GM10847 (cell line): ENCODE results near the gene PIKFYVE.

Source experiments
- POLR2A ChIP-seq: IDR thresholded peaks from 2 replicates; pipeline ENCODE4 v1.6.1; 2011; ENCODE audit not compliant: insufficient read length; ENCODE audit errors: extremely low read depth

PIKFYVE gene, protein sequence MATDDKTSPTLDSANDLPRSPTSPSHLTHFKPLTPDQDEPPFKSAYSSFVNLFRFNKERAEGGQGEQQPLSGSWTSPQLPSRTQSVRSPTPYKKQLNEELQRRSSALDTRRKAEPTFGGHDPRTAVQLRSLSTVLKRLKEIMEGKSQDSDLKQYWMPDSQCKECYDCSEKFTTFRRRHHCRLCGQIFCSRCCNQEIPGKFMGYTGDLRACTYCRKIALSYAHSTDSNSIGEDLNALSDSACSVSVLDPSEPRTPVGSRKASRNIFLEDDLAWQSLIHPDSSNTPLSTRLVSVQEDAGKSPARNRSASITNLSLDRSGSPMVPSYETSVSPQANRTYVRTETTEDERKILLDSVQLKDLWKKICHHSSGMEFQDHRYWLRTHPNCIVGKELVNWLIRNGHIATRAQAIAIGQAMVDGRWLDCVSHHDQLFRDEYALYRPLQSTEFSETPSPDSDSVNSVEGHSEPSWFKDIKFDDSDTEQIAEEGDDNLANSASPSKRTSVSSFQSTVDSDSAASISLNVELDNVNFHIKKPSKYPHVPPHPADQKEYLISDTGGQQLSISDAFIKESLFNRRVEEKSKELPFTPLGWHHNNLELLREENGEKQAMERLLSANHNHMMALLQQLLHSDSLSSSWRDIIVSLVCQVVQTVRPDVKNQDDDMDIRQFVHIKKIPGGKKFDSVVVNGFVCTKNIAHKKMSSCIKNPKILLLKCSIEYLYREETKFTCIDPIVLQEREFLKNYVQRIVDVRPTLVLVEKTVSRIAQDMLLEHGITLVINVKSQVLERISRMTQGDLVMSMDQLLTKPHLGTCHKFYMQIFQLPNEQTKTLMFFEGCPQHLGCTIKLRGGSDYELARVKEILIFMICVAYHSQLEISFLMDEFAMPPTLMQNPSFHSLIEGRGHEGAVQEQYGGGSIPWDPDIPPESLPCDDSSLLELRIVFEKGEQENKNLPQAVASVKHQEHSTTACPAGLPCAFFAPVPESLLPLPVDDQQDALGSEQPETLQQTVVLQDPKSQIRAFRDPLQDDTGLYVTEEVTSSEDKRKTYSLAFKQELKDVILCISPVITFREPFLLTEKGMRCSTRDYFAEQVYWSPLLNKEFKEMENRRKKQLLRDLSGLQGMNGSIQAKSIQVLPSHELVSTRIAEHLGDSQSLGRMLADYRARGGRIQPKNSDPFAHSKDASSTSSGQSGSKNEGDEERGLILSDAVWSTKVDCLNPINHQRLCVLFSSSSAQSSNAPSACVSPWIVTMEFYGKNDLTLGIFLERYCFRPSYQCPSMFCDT (N-terminal part only)

DNA sequence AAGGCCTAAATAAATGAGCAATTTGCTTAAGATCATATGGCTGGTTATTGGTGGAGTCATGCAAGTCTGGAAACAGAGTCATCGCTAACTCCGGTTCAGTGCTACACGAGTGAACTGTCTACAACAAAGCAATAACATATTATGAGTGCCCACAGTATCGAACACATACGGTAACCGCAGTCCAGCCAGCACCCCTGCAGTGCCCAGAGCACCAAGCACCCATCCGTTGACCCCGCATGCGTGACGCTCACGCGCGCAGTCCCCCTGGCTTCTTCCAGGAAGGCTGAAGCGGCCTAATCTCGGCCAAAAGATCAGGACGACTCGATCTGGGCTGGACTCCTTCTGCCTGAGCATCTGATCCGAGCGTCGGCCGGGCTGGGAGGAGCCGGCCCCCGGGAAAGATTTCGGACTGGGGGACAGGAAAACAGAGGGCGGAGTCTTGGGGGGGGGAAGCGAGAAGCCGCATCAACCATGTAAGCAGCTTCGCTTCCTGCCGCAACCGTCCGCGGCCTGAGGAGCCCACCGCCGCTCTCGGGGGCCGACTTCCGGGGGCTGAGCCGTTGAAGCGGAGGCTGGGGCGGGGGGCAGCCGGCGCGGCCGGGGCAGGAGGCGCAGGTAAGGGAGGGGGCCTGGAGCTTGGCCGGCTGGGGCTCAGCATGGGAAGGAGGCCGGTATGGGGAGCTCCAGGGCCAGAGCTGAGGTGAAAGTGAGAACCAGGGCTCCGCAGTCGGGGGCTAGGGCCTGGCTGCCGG lies at the start of gene PIKFYVE:
Gene PIKFYVE (plus strand): TSS at position 455 of the 752 bp plus-strand sequence. CDS start 5,265 bp downstream, outside the sequence.
- TF ChIP-seq POLR2A = peak; percentile 59

DNA sequence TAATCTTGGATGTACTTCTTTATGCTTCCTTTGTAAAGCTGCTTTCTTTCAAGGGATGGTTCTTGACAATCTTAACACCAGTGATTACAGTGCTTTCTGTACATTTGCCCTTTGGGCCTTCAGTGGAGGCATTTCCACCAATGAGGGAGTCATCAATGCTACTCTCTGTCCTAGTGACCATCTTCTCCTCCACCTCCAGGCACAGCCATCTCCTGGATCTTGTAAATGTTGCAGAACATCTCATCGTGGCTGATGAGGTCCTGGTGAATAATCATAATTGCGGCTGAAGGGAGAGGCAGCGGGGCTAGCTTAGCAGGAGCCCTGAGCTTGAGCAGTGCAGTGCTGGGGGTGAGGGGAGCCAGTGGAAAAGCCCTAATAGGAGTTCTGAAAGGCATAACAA lies 43.7 kb upstream of the PIKFYVE start:
- no peak for TF ChIP-seq POLR2A

DNA sequence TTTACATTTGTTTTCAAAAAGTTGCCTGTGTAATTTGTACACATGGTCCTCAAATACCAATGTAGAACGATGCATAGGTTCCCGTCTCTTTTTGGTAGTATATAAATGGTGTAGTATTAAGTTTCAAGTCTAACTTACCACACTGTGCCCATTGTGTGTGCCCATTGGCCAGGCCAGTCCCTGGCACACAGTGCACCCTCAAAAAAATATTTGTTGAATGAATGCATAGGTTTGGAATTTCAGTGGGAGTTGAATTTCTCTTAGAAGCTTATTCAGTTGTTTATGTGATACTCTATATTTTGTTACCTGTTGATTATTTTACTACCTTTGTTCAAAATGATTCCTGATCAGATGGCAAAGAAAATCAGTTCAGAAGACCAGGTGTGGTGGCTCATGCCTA lies 41.3 kb upstream of the PIKFYVE start:
- TF ChIP-seq POLR2A = no peak

DNA sequence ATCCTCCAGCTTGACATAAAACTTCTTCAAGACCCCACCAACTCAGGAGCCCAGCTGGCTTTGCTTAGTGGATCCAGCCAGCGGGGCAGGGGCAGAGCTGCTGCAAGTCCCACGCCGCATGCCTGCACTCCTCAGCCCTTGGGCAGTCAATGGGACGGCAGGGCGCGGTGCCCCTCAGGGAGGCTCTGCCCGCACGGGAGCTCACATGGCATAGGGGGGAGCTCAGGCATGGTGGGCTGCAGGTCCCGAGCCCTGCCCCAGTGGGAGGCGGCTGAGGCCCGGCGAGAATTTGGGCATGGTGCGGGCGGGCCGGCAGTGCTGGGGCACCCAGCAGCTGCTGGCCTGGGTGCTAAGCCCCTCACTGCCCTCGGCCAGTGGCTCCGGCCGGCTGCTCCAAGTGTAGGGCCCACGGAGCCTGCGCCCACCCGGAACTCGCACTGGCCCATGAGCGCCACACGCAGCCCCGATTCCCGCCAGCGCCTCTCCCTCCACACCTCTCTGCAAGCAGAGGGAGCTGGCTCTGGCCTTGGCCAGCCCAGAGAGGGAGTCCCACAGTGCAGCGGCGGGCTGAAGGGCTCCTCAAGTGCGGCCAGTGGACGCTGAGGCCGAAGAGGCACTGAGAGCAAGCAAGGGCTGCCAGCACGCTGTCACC lies 38.3 kb upstream of the PIKFYVE start:
- TF ChIP-seq POLR2A = no peak

DNA sequence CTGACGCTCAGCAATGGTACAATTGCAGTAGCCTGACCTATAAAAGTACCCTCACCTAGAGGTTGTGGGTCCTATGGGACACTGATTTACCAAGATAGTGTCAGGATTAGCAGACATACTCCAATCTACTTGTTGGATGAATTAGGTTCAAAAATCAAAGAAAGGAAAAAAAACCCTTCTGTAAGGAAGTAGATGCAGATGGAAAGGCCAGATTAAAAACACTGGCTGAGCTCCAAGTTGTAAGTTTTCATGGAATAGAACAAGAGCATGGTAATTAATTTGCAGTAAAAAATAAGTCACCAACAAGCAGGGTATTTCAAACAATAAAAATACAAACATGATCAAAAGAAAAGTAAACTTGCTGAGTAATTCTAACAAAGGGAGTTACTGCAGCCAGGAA lies 37.6 kb upstream of the PIKFYVE start:
- TF ChIP-seq POLR2A = no peak

DNA sequence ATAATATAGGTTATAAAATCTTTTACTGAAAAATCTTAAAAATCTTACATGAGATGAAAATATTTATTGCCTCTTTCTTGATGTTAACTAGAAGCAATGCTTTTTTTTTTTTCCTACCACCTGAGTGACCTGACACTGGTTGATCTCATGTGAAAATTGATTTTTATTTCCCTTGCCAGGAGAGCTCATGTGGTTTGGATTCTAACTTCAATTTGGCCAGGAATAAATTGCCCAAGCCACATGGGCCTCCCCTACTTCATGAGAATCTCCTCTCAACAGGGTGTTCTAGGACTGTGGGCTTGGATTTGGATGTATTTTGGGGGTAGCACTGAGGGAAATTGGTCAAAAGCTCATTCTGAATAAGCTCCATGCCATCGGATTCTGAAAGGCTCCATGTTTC lies 31.3 kb upstream of the PIKFYVE start:
- TF ChIP-seq POLR2A = no peak

DNA sequence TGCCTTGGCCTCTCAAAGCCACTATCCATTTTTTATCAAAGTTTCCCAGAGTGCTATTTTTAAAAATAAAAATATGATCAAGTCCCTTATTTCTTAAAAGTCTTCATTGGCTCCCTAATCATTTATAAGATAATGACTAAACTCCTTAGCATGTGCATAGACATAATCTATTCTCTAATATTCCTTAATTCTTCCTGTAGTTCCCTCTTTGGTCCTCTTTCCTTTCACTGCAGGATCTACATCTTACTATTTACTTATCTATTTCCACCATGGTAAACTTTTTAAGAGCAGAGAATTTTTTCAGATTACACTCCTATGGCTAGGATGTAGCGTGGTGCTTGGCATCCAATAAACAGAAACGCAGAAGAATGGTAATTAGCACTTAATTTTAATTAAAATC lies 30.2 kb upstream of the PIKFYVE start:
- TF ChIP-seq POLR2A = no peak

DNA sequence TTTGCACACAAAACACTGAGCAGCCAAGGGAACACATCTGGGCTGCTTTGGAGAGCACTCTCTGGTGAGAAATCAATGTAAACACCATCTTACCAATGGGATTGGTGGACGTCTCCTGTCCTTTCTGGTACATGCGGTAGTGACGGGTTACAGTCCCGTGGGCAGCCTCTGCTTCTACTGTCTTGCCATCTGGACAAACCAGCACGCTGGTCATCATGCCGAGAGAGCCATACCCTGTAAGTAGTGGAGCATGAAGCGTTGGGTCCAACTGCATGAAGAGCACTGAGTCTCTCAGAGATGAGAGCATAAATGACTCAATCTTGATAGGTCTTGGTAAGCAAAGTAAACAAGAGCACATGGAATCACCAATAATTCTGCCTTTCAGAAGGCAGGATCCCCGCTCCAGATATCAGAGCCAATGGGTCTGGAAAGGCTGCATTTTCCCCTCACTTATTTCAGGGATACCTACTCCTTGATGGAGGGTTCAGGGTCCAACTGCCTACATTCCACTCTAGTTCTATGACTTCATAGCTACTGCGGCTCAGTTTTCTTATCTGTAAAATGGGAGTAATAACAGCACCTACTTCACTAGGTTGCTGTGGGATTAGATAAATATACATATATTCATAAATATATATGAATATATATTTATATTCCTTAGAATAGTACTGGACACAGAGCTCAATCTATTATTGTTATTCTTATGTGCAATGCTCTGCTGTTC lies 26.1 kb upstream of the PIKFYVE start:
- TF ChIP-seq POLR2A = no peak

DNA sequence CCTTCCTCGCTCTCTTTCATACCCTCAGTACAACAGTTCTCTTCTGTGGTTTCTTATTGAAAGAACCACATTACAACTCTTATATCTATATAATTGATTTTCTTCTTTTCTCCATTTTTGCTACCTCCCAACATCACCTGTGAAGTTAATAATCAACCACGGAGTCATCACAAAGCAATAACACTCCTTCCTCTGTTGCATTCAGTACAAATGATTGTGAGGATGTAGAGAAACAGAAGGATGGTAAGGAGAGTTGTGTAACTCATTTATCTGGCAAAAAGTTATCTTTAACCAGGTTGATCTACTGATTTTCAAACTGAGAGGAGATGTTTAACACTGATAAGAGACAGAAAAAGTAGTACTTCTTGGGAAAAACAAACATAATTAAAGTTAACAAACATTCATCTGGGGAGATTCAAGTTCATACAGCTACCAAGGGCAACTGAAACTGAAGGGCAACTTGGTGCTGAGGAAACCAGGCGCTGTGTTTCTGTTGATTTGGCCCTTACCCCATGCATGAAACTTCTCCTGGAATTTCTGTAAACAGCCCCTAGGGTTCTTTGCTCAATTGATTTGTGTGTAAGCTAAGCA lies 25.3 kb upstream of the PIKFYVE start:
- no peak for TF ChIP-seq POLR2A

DNA sequence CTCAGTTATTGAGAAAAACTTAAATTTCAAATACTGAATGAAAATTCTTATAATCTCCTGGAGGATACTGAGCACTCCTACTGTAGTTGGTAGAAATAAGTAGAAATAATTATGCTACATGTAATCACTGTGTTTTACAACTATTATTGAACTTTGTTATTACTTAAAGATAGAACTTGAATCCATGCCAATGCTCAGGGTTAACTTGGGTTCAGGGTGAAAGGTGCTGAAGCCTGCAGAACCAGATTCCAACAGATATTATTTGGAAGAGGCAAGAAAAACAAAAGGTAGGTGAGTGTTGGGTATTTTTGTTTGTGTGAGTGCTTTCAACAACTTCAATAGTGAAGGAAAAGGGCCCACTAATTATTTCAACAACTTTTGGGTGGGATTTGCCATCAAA lies 21.6 kb upstream of the PIKFYVE start:
- TF ChIP-seq POLR2A = no peak

DNA sequence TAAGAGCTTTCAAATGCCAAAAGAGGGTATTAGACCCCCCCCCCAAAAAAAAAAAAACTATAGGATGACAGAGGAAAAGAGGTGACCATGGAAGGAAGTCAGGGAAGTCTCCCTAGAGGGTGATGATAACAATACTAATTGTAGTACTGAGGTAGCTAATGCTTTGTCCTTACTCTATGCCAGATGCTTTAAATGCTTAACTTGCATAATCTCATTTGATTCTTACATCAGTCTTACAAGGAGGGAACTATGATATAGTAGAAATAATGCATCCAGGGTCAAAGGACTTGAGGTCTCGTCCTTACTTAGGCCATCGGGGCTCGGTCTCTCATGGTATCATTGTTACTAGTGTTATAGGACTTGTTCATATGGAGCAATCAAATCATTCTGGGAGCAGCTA lies 20.3 kb upstream of the PIKFYVE start:
- no peak for TF ChIP-seq POLR2A

DNA sequence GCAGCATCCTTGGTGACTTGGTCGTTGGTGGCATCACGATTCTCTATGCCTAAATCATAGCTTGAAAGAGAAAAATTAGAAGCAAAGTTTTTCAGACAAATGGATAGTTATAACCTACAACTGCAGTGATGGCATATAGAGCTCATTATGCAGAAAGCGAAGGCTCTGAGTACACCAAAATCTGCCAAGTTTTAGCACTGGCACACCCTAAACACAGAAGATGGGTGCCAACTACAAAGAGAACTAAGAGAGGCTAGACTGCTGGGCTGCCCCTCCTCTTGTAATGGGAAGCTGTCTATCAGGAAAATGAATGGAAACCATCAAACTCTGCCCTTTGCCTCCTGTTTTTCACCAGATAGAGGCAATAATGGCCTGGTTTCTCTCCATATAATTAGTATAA lies 17.5 kb upstream of the PIKFYVE start:
- no peak for TF ChIP-seq POLR2A

DNA sequence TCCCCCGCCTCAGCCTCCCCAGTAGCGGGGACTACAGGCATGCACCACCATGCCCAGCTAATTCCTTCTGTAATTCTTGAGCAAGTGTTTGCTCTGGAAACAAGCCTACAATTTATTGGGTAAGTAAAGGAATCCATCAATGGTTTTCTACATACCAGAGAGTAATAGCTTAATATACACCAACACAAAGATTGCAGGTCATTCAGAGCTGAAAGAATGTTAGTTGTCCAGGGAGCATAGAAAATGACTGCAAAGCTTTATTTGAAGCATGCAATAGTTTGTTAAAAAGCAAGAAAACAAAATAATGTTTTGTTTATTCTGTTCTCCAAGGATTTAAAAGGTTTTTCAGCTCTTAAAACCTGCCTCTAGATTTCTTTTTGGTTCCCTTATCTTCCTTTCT lies 16.8 kb upstream of the PIKFYVE start:
- no peak for TF ChIP-seq POLR2A

DNA sequence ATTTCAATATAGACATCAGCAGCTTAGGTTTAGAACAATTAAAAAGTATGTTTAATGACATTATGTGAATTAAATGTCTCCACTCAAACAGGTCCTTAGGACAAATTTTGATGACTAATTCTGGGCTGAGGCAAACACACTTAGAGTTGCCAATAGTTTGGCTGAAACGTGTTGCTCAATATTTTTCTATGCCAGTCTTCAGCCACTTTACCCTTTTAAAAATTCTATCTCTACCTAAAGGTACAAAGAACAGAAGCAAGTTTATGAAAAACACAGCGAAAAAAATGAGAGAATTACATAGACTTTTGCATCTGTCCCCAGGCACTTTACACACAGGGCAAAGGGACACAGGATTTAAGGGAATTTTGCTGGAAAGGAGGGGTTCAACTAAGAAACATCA lies 15.7 kb upstream of the PIKFYVE start:
- TF ChIP-seq POLR2A = no peak

DNA sequence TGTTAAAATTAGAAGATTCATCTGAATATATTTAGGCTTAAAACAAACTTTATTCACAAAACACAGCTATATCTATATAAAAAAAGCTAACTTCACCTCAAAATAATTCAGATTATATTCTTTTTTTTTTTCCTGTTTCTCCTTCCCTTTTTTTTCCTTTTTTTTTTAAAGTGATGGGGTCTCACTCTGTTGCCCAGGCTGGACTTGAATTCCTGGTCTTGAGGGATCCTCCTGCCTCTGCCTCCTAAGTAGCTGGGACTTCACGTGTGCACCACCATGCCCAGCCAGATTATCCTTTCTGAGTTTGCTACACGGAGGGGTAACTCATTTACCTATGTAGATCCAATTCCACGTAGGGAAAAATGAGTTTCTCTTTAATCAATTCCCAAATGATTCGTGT lies 15.0 kb upstream of the PIKFYVE start:
- TF ChIP-seq POLR2A = no peak
